Neural crest cell (in vitro differentiated cells): ENCODE measurements around the gene THBD. TPM values are rescaled to one million over a fixed set of nuclear protein-coding genes. Genes with fewer than 3 reads are reported as not detected.

Source experiments
- DNase-seq: peaks from one replicate; pipeline ENCODE4 v3.0.0; 2021; ENCODE audit warnings: low read depth, mixed read lengths, low spot score
- H3K27ac Mint-ChIP-seq: one replicate; pipeline ENCODE4 v1.8.0; 2021; ENCODE audit warnings: mild to moderate bottlenecking, mixed read lengths; ENCODE audit not compliant: unreplicated experiment
- H3K27me3 Mint-ChIP-seq: 2 replicates; pipeline ENCODE4 v1.8.0; 2021; ENCODE audit warnings: low read depth, mild to moderate bottlenecking, mixed read lengths
- H3K36me3 Mint-ChIP-seq: 2 replicates; pipeline ENCODE4 v1.8.0; 2021; ENCODE audit warnings: low read depth, mild to moderate bottlenecking, mixed read lengths
- H3K4me1 Mint-ChIP-seq: 2 replicates; pipeline ENCODE4 v1.8.0; 2021; ENCODE audit warnings: mixed read lengths
- H3K4me3 Mint-ChIP-seq: one replicate; pipeline ENCODE4 v1.8.0; 2021; ENCODE audit warnings: mild to moderate bottlenecking, mixed read lengths
- H3K9me3 Mint-ChIP-seq: 2 replicates; pipeline ENCODE4 v1.8.0; 2021; ENCODE audit warnings: mixed read lengths
- total RNA-seq: library from RNA; stranded (reverse); gene quantifications from 2 replicates; pipeline ENCODE4 v1.2.1, GENCODE V29; 2021
- TF ChIP-seq, protein P1 (sequence below): fragments of 200-600 bp; sonication (generic); conservative IDR thresholded peaks from 2 replicates; pipeline ENCODE4 v1.5.0; 2021; ENCODE audit warnings: antibody characterized with exemption, mild to moderate bottlenecking

Gene THBD
- total RNA-seq, 1 donor from 2014 or later, result 0.12 TPM

DNA sequence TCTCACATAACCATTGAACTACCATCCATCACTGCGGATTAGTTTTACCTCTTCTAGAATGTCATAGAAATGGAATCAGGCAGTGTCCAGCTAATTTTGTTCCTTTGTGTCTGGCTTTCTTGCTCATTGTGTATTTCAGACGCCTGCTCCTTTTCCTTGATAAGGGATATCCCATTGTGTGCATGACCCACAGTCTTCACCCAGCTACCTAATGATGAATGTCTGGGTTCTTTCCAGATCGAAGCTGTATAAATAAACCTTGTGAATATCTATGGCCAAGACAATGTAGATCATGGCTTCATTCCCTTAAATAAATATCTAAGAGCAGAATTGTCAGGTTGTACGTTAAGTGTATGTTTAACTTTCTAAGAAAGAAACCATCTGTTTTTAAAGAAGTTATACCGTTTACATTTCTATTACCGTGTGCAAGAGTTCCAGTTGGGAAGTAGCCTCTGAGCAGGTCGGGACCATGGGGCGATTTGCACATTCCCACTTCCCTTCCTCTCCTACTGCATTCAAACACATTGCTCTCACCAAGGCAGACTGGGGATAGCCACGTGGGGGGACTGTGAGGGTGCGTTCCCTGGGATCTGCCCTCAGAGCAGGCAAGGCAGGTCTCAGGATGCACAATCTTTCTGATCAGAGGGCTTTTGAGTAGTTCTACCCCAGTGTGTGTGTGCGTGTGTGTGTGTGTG lies 23.6 kb upstream of the THBD start:
- Mint-ChIP-seq H3K4me1 (no peaks in the 10 kb centered on the region), H3K36me3 (no peaks in the 10 kb centered on the region), H3K27me3 (peaks cover 3% of the 10 kb centered on the region), H3K9me3 (no peaks in the 10 kb centered on the region), H3K27ac (no peak overlapping the region), H3K4me3 (no peak overlapping the region)
- TF ChIP-seq, protein P1, sequence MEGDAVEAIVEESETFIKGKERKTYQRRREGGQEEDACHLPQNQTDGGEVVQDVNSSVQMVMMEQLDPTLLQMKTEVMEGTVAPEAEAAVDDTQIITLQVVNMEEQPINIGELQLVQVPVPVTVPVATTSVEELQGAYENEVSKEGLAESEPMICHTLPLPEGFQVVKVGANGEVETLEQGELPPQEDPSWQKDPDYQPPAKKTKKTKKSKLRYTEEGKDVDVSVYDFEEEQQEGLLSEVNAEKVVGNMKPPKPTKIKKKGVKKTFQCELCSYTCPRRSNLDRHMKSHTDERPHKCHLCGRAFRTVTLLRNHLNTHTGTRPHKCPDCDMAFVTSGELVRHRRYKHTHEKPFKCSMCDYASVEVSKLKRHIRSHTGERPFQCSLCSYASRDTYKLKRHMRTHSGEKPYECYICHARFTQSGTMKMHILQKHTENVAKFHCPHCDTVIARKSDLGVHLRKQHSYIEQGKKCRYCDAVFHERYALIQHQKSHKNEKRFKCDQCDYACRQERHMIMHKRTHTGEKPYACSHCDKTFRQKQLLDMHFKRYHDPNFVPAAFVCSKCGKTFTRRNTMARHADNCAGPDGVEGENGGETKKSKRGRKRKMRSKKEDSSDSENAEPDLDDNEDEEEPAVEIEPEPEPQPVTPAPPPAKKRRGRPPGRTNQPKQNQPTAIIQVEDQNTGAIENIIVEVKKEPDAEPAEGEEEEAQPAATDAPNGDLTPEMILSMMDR, result no peak
- DNase-seq, result no peak

DNA sequence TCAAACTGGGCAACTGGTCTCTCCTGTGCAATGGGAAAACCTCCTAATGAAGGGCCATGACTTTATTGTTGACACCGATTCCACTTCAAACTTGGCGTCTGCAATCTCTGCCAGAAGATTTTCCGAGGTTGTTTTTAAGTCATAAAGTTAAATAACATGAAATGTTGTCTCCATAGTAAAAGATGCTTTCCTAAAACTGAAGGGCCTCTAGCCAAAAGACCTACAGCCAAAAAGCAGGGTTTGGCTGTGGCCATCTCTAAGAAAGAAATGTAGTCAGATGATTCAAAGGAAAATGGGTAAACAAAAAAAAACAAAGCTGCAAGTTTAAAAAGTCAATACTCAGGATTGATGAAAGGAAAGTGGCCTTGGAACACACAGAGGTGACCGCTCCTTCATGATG lies 22.5 kb upstream of the THBD start:
- Mint-ChIP-seq H3K36me3 (no peaks in the 10 kb centered on the region), H3K27me3 (peaks cover 3% of the 10 kb centered on the region), H3K4me3 (no peak overlapping the region), H3K4me1 (no peaks in the 10 kb centered on the region), H3K27ac (no peak overlapping the region), H3K9me3 (no peaks in the 10 kb centered on the region)
- TF ChIP-seq, protein P1, result no peak
- DNase-seq, result no peak

- H3K27me3 Mint-ChIP-seq, result peaks cover 3% of the 10 kb centered on the region
- no peak for DNase-seq
- no peak overlapping the region for H3K27ac Mint-ChIP-seq
- H3K4me1 Mint-ChIP-seq, result no peaks in the 10 kb centered on the region
- no peaks in the 10 kb centered on the region for H3K36me3 Mint-ChIP-seq
- no peak overlapping the region for H3K4me3 Mint-ChIP-seq
- no peaks in the 10 kb centered on the region for H3K9me3 Mint-ChIP-seq
- TF ChIP-seq, protein P1, result no peak
Measured at GRCh38 chr20:23071398-23071797, 21.9 kb upstream of the THBD start.

GRCh38 chr20:23069108-23069507 lies 19.6 kb upstream of the THBD start:
- Mint-ChIP-seq H3K4me3 (no peak overlapping the region), H3K4me1 (peaks cover 9% of the 10 kb centered on the region), H3K27me3 (peaks cover 3% of the 10 kb centered on the region), H3K27ac (no peak overlapping the region), H3K36me3 (no peaks in the 10 kb centered on the region), H3K9me3 (no peaks in the 10 kb centered on the region)
- TF ChIP-seq, protein P1, result no peak
- no peak for DNase-seq

DNA sequence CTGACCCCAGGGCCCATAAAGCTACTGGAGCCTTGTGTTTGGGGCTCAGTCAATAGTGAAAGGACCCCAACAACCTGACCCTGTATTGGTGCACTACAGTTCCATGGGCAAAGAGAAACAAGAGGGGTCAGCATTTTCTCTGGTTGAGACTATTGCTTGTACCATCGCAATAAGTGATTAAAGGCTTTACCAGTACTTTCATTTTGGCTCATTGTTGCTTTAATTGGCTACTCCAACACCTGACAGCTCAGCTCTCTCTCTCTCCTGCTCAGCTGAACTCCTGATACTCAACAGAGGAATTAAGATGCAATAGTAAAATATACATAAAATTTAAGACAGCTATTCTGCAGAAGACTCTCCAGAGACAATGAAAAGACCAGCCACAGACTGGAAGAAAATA lies 18.8 kb upstream of the THBD start:
- no peak overlapping the region for H3K27ac Mint-ChIP-seq
- H3K4me3 Mint-ChIP-seq, result no peak overlapping the region
- TF ChIP-seq, protein P1, result no peak
- DNase-seq, result no peak
- peaks cover 3% of the 10 kb centered on the region for H3K27me3 Mint-ChIP-seq
- no peaks in the 10 kb centered on the region for H3K9me3 Mint-ChIP-seq
- no peaks in the 10 kb centered on the region for H3K36me3 Mint-ChIP-seq
- H3K4me1 Mint-ChIP-seq, result peaks cover 9% of the 10 kb centered on the region
